Measurements from ENCODE around the gene CCDC85B.

DNA sequence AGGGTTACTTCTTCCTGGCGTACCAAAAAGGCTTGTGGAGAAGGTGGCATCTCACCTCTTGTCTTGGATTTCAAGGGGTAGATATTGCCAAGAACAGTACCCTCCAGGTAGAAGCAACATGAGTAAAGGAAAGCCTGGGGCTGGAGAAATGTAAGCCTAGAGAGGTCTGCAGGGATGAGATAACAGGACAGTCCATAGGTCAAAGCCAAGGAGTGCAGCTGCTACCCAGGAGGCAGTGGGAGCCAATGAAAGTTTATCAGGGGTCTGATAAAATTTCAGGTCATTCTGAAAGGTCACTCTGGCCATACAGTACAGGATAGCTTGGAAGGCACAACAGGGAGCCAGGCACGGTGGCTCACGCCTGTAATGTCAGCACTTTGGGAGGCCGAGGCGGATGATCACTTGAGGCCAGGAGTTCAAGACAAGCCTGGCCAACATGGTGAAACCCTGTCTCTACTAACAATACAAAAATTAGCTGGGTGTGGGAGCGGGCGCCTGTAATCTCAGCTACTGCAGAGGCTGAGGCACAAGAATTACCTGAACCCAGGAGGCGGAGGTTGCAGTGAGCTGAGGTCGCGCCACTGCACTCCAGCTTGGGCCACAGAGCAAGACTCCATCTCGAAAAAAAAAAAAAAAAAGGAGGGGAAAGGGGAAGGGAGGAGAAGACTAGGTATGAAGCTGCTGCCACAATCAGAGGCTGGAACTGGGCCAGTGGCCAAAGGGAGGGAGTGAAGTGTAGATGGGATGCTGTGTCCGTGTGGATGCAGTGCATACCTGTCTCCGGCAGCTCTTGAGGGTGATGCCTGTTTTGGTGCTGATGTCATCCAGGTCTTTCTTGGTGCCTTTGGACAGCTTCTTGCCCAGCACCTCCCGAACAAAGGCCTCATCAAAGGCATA, 3.4 kb upstream of the CCDC85B start:
- TF ChIP-seq NR1H2 (CRISPR knock-in tag; IDR thresholded peaks at IDR 0.05; ENCODE audit: borderline replicate concordance, low read depth): no peak
- no peak for TF ChIP-seq JUN (CRISPR knock-in tag; IDR thresholded peaks at IDR 0.05)
- no peak for TF ChIP-seq EZH2 (conservative IDR thresholded peaks at IDR 0.05; ENCODE audit: low read depth, low read length)
- TF ChIP-seq, protein P1, sequence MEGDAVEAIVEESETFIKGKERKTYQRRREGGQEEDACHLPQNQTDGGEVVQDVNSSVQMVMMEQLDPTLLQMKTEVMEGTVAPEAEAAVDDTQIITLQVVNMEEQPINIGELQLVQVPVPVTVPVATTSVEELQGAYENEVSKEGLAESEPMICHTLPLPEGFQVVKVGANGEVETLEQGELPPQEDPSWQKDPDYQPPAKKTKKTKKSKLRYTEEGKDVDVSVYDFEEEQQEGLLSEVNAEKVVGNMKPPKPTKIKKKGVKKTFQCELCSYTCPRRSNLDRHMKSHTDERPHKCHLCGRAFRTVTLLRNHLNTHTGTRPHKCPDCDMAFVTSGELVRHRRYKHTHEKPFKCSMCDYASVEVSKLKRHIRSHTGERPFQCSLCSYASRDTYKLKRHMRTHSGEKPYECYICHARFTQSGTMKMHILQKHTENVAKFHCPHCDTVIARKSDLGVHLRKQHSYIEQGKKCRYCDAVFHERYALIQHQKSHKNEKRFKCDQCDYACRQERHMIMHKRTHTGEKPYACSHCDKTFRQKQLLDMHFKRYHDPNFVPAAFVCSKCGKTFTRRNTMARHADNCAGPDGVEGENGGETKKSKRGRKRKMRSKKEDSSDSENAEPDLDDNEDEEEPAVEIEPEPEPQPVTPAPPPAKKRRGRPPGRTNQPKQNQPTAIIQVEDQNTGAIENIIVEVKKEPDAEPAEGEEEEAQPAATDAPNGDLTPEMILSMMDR (CRISPR knock-in tag; IDR thresholded peaks at IDR 0.05): no peak
- TF ChIP-seq ZNF652 (CRISPR knock-in tag; IDR thresholded peaks at IDR 0.05; ENCODE audit: borderline replicate concordance, low read depth): no peak

Measured in HepG2 (cell line).